DMS153 treated with DMSO at 0.1 percent for 48 hours (cell line): ENCODE results near the gene NENF.
A peak's percentile ranks its signal among the peaks of the same experiment; 100 is the strongest.
"Not testable (repeated sequence)": the region's sequence is repeated elsewhere in the genome, so short reads cannot be mapped to it uniquely, and the experiment has no call there.

Experiments used
- DNase-seq: peaks from one replicate; lab custom pipeline; 2025; ENCODE audit not compliant: unreplicated experiment; lab: John Stamatoyannopoulos, UW

NENF gene

DNA sequence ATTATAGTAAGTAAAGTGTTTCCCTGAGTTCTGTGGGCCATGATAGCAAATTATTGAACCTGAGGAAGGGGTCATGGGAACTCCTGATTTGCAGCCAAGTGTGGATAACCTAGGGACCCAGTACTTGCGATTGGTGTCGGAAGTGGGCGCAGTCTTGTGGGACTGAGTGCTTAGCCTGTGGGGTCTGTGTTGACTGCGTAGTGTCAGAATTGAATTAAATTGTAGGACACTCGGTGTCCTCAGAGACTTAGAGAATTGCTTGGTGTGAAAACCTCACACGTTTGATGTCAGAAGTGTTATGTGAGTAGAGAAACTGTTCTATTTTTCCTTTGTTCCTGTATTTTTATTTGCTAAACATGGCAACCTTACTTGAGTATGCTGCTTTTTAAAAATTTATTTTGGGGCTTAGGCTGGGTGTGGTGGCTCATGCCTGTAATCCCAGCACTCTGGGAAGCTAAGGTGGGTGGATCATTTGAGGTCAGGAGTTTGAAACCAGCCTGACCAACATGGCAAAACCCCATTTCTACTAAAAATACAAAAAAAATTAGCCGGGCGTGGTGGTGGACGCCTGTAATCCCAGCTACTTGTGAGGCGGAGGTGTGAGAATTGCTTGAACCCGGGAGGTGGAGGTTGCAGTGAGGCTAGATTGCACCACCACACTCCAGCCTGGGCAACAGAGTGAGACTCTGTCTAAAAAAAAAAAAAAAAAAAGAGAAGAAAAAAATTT is 48.2 kb downstream of the NENF start:
- not testable (repeated sequence) for DNase-seq

DNA sequence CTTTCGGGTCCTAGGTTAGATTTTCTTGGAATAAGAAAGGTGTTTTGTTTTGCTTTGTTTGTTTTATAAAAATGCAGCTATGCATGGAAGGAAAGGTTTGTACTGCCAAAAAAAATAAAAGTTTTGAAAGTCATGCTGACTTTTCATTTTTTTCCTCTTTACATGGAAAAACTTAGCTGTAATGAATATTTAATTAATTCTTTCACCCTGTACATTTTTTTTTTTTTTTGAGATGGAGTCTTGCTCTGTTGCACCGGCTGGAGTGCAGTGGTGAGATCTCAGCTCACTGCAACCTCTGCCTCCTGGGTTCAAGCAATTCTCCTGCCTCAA is 48.7 kb downstream of the NENF start:
- DNase-seq = no peak

- no peak for DNase-seq
Observed at GRCh38 chr1:212482006-212482636, 49.4 kb downstream of the NENF start.

DNA sequence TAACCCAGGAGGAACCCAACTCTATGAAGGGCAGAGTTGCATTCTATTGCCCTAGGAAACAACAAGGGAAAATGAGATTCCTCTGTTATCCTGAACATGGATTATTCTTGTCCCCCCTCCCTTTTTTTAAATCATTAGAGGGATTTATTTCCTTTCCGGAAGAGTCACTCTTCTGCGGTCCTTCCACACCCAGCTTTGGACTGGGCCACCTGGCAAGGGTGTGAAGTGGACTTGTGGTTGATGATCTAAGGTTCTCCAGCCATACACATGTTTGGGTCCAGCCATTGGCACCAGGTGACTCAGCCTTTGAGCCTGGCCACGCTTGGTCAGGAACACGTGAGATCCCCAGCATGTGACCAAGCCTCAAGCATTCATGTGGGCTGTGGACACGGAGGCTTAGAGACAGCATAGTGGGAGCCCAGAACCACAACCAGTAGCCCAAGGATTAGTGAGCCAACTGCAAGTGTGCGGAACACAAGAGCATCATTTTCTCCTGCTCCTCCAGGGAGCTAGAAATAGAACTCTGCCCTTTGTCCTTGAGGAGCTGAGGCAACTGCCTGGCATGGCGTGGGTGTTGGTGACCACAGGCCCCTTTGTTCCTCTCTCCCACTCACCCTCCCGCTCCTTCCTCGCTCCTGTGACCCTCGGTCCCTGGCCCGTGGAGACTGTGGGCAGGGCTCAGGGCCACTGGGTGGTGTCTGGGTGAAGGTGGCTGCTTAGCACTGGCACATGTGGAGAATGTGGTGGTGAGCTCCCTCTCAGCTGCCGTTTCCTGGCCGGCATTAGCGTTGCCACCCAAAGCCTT is 50.1 kb downstream of the NENF start:
- DNase-seq = no peak

- DNase-seq = no peak
Observed at GRCh38 chr1:212484701-212485570, 52.2 kb downstream of the NENF start.

DNA sequence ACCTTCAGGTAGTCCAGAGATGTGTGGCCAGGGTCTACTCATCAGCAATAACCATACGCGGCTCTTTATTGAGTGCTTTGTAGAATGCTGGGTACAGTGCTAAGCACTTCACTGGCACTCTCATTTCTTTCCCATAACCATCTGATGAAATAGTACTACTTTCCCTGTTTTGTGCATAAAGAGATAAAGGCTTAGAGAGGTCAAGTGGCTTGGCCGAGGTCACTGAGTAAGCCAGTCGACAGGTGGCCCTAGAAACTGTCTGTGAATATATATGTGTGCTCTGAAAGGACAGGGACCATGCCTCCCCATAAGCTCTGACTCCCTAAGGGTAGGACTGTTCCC is 52.8 kb downstream of the NENF start:
- no peak for DNase-seq

- DNase-seq = peak; percentile 97
Observed at GRCh38 chr1:212485913-212486618, 53.3 kb downstream of the NENF start.

DNA sequence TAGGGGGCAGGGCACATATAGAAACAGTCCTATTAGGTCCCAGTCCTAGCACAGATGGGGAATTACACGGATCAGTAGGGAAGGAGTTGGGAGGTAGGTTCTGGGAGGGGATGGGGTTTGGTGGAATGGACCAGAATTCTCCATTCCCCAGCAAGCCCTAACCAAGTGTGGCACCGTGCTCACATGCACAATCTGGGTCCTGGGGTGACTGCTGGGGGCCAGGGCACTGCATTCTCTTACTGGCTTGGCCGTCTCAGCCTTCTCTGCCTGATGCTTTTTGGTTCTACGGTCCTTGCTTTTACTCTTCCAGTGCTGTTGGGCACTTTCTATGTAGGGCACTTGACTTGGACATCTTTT is 53.9 kb downstream of the NENF start:
- no peak for DNase-seq

DNA sequence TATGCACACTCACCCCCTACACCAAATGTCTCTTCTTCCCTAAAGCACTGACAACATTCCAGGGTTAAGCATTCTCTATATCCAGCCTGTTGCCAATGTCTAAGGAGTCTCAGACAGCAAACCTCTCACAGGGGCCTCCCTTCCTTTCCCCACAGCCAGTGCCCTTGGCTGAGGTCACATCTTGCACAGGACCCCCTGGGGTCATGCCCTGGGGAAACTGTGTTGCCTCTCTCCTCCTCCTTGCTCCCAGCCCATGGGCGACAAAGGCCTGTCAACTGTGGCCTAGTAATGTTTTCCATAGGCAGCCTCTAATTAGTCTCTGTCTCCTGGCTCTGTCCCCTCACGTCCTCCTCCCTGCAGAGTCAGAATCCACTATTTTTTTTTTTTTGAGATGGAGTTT is 54.6 kb downstream of the NENF start:
- DNase-seq = no peak

- DNase-seq = no peak
Observed at GRCh38 chr1:212487774-212488435, 55.2 kb downstream of the NENF start.

- peak; percentile 67 for DNase-seq
Observed at GRCh38 chr1:212488436-212489283, 55.9 kb downstream of the NENF start.

- no peak for DNase-seq
Observed at GRCh38 chr1:212489284-212489859, 56.7 kb downstream of the NENF start.

- no peak for DNase-seq
Observed at GRCh38 chr1:212490276-212490675, 57.6 kb downstream of the NENF start.

GRCh38 chr1:212491454-212491853 is 58.7 kb downstream of the NENF start:
- no peak for DNase-seq
